Gastroesophageal sphincter (tissue), 3 donors: ENCODE measurements around the gene SPIN1.

Experiments
- CTCF ChIP-seq, 4 experiments: fragments of 200-600 bp in 2 of 4; fragments of 450-650 bp in 2 of 4; sonication (generic) in 1 of 4; IDR thresholded peaks; one replicate each; pipeline ENCODE4 v1.5.1; 2017 to 2019; ENCODE audit warnings: antibody characterized with exemption in 4 of 4, mild to moderate bottlenecking in 2 of 4, moderate library complexity in 2 of 4
- EP300 ChIP-seq: sonication (generic); formaldehyde crosslinking; IDR thresholded peaks from one replicate; pipeline ENCODE4 v1.6.1; 2017; ENCODE audit warnings: antibody characterized with exemption, mild to moderate bottlenecking
- POLR2A ChIP-seq, 2 donors: fragments of 450-650 bp; IDR thresholded peaks; one replicate each; pipeline ENCODE4 v1.6.1; 2017; ENCODE audit warnings: antibody characterized with exemption in 2 of 2, mild to moderate bottlenecking in 2 of 2, moderate library complexity in 1 of 2
- POLR2AphosphoS5 ChIP-seq: sonication (generic); formaldehyde crosslinking; IDR thresholded peaks from one replicate; pipeline ENCODE4 v1.6.1; 2017; ENCODE audit warnings: antibody characterized with exemption

GRCh38 chr9:88421348-88421747 is 33.1 kb downstream of the SPIN1 start:
- TF ChIP-seq CTCF (IDR thresholded peaks at IDR 0.05) (no peak), POLR2A (IDR thresholded peaks at IDR 0.05) (no peak), POLR2AphosphoS5 (no peak), EP300 (no peak)
